HG03095 (cell line): ENCODE results near the gene SEMA4C.

Experiments used
- ATAC-seq: cut with Tn5 transposase; IDR thresholded peaks from one replicate; pipeline ENCODE4 v1.9.1; 2021; ENCODE audit warnings: moderate library complexity; ENCODE audit not compliant: unreplicated experiment

SEMA4C gene

GRCh38 chr2:96824079-96824870, 45.6 kb downstream of the SEMA4C start:
- no peak for ATAC-seq

DNA sequence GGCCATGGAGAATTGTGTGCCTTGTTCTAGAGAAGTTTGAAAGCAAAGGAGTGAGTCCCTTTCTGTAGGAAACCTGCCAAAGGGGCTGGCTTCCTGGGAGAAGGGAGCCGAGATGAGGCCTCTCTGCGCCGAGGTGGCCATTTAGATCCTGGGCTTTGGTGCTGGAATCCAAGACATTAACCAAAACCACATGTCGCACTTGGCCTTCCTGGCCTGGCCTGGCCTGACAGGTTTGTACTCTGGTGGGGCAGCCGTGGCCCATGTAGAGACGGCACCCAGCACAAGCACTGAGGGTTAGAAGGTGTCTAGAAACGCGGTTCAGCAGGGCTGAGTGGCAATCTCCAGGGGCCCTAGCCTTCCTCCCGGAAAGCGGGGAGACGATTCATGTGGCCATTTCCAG, 46.7 kb downstream of the SEMA4C start:
- no peak for ATAC-seq

DNA sequence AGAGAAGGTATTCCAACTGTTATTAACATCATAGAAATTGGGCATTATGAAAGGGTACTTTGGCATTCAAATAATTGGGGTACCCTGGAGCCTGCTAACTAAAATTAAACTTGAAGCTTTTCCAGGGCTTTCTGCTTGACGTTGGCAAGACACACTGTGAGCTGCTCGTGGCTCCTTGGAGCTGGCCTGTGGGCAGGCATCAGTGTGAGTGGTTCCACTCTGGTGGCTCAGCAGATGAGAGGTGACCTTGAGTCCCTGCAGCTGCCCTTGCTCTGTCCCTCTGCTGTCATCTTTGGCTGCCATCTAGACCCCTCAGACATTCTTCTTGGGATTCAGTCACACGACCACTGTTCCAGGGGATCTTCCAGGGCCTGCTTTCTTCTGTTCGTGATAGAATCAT, 47.1 kb downstream of the SEMA4C start:
- no peak for ATAC-seq

DNA sequence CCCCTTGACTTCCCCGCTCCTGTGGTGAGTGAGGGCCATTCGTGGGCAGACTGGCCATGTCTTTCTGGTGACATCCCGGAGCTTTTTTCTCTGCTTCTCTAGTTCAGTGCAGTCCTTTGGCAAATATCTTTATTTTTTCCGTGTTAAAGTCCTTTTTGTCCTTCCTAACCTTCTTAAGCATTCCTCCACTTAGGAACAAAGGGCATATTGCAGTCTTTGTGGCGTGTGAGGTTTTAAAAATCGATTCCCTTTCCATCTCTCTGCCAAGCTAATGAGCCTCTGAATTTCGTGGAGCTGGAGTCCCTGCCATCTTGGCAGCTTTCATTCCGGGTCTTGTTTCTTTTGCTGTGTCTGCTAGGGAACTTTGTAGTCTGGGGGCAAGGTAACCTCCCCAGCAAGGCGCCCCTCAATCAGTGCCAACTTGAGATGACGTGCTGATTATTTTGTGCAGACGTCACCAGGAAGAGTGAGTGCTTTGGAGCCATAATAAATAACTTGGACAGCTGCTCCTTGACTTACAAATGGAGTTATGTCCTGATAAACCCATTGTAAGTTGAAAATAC, 48.7 kb downstream of the SEMA4C start:
- no peak for ATAC-seq

DNA sequence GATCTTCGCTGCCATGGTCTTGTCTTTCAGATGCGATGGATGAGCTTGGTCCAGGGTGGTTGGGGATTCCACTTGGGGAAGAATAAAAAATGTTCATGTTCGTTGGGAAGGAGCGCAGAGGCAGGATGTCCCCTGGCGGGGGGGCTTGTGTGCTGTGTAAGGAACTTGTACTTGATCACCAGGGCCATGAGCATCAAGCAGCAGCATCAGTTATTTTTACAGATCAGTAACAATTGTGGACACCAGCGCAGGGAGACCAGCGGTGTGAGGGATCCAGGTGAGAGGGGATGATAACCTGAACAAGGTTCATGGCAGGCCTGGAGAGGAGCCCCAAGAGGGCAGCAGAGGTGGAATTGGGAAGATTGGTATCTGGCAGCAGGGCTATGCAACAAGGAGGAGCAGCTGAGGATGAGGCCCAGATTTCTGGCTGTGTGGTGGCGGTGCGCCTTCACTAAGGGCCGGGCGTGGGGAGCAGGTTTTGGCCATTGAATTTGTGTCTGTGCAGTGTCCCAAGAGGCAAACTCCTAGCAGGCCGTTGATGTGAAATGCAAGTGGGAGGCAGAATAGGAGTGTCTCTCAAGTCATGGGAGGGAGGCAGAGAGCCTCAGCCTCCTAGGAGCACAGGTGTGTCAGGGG, 49.9 kb downstream of the SEMA4C start:
- no peak for ATAC-seq

GRCh38 chr2:96819128-96819875, 50.6 kb downstream of the SEMA4C start:
- no peak for ATAC-seq

DNA sequence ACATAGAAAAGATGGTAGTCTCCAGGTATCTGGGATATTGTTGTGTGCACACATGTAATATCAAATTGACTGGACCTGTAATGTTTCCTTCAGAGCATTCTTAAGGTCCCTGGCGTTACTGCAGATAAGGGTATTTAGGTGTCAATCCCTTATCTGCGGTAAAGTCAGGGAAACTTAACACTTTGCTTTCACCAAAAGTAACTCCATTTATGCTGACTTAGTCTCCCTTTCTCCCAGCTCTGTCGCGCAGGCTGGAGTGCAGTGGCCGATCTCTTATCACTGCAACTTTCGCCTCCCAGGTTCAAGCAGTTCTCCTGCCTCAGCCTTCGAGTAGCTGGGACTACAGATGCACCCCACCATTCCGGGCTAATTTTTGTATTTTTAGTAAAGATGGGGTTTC, 52.0 kb downstream of the SEMA4C start:
- no peak for ATAC-seq

- no peak for ATAC-seq
Measured at GRCh38 chr2:96816836-96817702, 52.8 kb downstream of the SEMA4C start.

DNA sequence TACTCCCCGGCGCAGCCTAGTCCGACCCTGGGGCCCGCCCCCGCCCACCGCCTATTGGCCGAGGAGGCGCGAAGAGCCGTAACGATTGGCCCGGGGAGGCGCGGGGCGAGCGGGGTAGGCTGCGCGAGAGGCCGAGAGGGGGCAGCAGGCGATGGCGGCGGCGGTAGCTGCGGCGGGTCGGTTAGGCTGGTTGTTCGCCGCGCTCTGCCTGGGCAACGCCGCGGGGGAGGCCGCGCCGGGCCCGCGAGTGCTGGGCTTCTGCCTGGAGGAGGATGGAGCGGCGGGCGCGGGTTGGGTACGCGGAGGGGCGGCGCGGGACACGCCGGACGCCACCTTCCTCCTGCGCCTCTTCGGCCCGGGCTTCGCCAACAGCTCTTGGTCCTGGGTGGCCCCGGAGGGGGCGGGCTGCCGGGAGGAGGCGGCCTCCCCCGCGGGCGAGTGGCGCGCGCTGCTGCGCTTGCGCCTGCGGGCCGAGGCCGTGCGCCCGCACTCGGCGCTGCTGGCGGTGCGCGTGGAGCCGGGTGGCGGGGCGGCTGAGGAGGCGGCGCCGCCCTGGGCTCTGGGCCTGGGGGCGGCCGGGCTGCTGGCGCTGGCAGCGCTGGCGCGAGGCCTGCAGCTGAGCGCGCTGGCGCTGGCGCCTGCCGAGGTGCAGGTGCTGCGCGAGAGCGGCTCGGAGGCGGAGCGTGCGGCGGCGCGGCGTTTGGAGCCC, 53.6 kb downstream of the SEMA4C start, which contains the start of gene CNNM3:
CNNM3 (plus strand) TSS at position 142 of the 709 bp plus-strand sequence; CDS start at position 152, 10 bp downstream.
- peak; percentile 85 for ATAC-seq

- ATAC-seq: no peak
Measured at GRCh38 chr2:96815326-96816126, 54.4 kb downstream of the SEMA4C start.

GRCh38 chr2:96813656-96814055, 56.2 kb downstream of the SEMA4C start:
- no peak for ATAC-seq

DNA sequence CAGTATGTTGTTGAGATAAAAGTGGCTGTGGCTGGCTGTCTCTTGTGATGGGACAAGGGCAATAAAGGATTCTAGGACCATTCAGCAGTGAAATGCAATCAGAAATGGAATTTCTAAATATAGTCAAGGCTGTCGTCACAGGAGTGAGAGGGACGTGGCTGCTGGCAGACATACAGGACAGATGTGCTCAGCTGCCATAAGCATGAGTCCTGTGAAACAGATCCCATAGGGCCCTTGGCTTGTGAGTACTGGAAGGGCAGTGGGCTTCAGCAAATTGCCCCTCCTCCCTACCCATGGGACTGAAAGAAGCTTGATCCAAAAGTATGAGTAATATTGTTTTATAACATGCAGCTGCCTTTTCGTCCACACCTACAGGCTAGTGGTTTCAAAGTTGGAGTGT, 58.0 kb downstream of the SEMA4C start:
- no peak for ATAC-seq

GRCh38 chr2:96810783-96811192, 59.1 kb downstream of the SEMA4C start:
- ATAC-seq: no peak

- ATAC-seq: no peak
Measured at GRCh38 chr2:96809951-96810782, 59.7 kb downstream of the SEMA4C start.
